Central memory CD4-positive, alpha-beta T cell (primary cell): ENCODE measurements around the gene MAMLD1.

Source experiments
- DNase-seq: peaks from one replicate; pipeline ENCODE4 v3.0.0; 2022

The MAMLD1 gene

GRCh38 chrX:150504397-150505182, 141.5 kb downstream of the MAMLD1 start:
- DNase-seq: no peak

DNA sequence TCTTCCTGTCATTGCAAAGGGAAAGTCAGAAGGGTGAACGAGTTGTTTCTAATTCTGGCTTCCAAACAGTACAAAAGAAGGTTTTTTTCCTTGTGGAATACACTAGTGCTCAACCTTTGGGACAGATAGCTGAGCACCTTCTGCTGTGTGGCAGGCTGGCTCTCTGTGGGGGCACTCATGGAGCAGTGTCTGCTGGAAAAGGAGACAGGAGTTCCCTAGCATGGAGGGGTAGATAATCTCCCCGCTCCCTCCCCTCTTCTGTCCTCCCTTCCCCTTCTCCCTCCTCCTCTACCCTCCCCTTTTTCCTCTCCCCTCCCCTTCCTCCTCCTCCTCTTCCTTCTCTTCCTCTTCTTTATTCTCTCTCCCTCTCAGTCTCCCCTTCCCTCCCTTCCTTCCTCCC, 142.9 kb downstream of the MAMLD1 start:
- no peak for DNase-seq

DNA sequence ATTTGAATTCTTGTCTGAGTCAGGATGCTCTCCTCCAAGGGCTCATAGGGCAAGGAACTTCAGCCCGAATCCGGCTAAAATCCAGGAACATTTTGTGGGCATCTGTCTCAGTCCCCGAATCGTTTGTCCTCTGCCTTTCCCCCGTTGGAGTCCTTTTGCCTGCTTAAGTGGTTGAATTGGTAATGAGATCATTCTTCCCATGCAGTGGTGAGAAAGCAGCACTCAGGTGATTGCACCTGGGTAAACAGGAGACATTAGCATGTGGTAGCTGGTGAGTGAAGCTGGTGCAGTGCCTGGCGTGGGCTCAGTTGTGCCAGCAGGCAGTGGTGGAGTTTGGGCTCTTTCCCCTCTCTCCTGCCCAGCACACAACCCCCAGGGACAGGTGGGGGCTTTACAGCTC, 143.4 kb downstream of the MAMLD1 start:
- DNase-seq: no peak

DNA sequence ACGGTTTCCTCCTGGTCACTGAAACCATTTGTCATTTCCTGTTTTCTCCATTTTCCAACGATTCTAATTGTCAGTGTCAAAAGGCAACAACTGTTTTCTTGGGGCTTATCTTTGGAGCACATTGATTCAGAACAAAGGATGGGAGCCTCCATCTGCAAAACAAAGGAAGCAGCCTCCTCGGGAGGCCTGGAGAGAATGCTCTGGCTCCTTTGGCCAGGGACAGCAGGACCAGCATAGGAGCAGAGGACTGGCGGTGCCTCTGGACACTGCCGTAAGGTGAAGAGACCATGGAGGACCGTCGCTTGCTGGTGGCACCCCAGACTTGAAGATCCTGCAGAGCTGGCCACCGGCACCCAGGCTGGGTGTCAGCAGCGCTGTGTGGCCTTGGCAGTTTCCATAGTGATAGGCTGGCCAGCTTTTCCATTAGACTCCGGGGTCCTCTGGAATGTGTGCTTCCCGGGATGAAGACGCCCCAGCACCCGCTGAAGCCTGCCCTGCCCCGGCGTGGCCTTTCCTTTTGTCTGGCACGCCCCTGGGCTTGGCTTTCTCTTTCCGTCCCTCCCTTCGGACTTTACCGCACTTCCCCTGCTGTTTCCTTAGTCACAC, 144.2 kb downstream of the MAMLD1 start:
- DNase-seq: no peak

GRCh38 chrX:150508018-150508417, 144.9 kb downstream of the MAMLD1 start:
- DNase-seq: no peak

DNA sequence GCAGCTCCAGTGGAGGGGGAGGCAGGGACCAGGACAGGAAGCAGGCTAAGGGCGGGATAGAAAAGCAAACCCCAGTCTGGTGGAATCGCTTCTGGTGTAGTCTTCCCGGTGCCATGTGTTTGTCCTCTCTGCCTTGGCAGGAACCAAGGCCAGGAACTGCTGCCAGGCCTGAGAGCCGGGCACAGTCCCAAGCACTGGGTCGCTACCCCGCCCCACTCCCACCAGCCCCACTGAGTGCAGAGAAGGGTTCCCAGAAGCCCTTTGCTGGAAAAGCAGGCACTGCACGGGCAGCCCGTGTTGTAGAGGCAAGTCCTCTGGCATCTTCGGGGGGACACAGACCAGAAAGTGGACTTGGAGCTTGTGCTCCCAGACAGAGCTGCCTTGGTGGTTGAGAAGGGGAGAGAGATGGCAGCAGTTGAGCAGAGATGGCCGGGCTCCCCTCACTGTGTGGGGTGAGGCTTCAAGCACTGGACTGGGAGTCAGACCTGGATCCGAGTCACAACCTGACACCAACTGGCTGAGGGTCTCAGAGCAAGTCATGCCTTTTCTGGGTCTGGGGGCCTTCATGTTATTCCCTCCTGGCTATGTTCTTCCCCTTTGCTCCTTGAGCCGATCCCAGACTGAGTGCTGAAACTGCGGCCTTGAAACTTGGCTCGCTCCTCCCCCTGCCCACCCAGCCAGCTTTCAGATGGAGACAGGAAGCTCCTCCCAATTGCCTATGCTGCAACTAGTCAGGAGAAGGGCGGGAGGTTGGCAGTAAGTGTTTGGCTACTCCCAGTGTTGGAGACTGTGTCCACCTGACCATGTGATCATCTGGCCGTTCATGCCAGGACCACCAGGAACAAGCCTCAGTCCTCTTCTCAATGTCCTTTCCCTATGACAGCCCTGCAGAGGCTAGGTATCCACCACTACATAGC, 145.6 kb downstream of the MAMLD1 start:
- DNase-seq: no peak

GRCh38 chrX:150509703-150510102, 146.6 kb downstream of the MAMLD1 start:
- no peak for DNase-seq

GRCh38 chrX:150512461-150512901, 149.4 kb downstream of the MAMLD1 start:
- no peak for DNase-seq

GRCh38 chrX:150513544-150513943, 150.4 kb downstream of the MAMLD1 start:
- DNase-seq: no peak

DNA sequence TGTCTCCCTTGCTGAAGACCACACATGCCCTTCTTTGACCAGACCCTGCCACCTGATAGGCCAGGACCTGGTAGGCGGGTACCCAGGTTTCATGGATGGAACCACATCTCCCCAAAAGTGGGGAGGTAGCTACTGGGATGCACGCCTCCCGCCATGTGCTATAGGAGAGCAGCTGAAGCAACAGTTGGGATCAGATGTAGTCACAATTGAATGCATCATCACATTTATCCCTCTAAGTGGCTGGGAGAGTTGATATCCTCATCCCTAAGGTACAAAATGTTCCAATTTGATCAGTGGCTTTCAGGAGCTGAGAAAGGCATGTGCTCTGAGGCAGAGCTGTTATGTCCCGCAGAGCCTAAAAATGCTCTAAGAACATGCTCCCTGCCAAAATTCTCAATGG, 151.3 kb downstream of the MAMLD1 start:
- DNase-seq: no peak

- no peak for DNase-seq
Observed at GRCh38 chrX:150515801-150516200, 152.7 kb downstream of the MAMLD1 start.

DNA sequence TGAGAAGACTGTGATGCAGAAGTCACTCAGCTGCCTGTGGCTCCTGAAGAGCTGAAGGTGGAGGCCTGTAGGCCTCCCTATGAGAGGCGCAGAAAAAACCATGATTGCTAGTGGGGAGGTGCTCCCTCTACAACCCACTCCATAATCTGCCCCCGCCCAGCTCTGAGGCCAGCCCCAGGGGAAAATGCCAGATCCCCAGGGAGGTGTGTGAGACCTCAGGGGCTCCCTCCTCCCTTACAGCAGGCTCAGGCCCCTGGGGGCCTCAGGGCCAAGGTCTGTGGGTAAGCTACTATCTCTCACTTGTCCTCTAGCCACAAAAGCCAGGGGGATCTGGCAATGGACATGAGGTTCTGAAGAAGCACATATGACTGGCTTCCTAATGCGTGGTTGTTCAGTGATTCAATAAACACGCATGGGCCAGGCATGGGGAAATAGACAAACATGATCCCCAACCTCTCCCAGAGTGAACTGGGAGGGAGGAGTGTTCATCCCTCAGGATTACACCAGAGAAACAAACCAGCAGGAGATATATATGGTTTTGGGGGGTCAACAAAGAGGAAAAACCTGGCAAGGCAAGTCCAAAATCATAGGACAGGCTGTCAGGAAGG, 154.3 kb downstream of the MAMLD1 start:
- no peak for DNase-seq

- no peak for DNase-seq
Observed at GRCh38 chrX:150522494-150522893, 159.4 kb downstream of the MAMLD1 start.

- DNase-seq: no peak
Observed at GRCh38 chrX:150525061-150525919, 162.2 kb downstream of the MAMLD1 start.

- no peak for DNase-seq
Observed at GRCh38 chrX:150526692-150527091, 163.6 kb downstream of the MAMLD1 start.

- no peak for DNase-seq
Observed at GRCh38 chrX:150527108-150527507, 164.0 kb downstream of the MAMLD1 start.

- no peak for DNase-seq
Observed at GRCh38 chrX:150529587-150529986, 166.5 kb downstream of the MAMLD1 start.

DNA sequence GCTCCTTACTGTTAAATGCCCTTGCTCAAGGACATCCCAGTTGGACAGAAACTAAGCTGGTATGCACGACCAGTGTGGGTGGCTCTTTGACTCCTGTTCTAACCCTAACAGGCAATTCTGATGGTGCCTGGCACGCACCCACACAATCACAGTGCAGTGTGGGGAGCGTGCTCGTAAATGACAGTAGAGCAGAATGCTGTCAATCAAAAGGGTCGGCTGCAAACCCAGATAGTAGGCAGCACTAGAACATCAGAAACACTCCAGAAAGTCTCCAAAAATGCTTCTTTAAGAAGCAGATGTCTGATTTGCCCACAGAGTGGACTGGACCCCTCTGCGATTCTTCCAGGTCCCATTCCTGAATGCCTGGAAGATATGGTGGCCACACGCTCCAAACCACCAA, 167.7 kb downstream of the MAMLD1 start:
- no peak for DNase-seq

- DNase-seq: no peak
Observed at GRCh38 chrX:150531467-150531866, 168.3 kb downstream of the MAMLD1 start.

DNA sequence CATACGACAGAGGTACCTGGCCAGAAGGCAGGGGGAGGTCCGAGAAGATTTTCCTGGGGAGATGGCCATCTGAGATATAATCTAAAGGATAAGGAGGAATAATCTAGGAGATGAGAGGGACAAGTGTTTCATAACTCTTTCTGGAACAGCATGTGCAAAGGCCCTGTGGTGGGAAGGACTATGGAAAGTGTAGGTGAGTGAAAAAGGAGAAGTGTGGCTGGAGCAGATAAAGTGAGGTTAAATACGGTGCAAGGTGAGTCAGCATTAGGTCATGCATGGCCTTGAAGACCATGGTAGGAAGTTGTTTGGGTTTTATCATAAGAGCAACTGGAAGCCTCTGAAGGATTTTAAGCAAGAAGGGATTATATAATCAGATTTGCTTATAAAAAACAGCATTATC, 170.7 kb downstream of the MAMLD1 start:
- no peak for DNase-seq

DNA sequence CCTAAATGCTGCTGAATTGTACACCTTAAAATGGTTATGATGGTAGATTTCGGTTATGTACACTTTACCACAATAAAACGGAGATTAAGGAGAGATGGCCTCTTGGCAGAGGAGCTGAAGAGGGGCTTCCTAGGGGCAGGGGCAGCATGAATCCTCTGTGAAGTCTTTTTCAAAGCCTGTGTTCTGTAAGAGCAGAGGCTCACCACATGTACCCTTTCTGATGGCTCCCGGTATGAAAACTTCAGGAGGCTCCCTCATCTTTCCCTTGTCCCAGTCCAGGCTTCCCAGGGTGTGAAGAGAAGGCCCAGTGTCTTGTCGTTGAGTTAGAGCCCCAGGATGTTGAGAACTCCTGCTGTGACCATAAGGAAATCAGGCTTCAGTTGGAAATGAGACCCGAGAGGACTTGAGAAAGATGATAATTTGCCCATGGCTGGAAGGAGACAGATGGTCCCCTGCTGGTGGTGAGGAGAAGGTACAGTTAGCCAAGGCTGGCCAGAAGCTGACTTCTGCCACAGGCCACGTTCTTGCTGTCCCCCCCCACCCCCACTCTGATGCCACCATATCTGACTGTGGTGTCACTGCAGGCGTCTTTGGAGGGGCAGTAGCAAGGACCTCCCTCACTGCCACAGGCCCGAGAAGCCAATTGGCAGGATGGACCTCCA, 173.5 kb downstream of the MAMLD1 start:
- DNase-seq: no peak
